ENCODE results near the gene GLDN.
"Not testable (repeated sequence)": the region's sequence is repeated elsewhere in the genome, so short reads cannot be mapped to it uniquely, and the experiment has no call there.

GLDN gene

GRCh38 chr15:51386960-51387698 is 45.7 kb downstream of the GLDN start:
- in situ Hi-C loops (cut with HindIII; ENCODE audit: low sequenced_read_pairs): no loop called here

- in situ Hi-C loops (cut with HindIII; ENCODE audit: low sequenced_read_pairs): no loop called here
Measured at GRCh38 chr15:51387699-51388041, 46.2 kb downstream of the GLDN start.

- in situ Hi-C loops (cut with HindIII; ENCODE audit: low sequenced_read_pairs): no loop called here
Measured at GRCh38 chr15:51388726-51389125, 47.3 kb downstream of the GLDN start.

- in situ Hi-C loops (cut with HindIII; ENCODE audit: low sequenced_read_pairs): no loop called here
Measured at GRCh38 chr15:51390241-51390965, 48.9 kb downstream of the GLDN start.

GRCh38 chr15:51390966-51391422 is 49.5 kb downstream of the GLDN start:
- in situ Hi-C loops (cut with HindIII; ENCODE audit: low sequenced_read_pairs): no loop called here

- in situ Hi-C loops (cut with HindIII; ENCODE audit: low sequenced_read_pairs): no loop called here
Measured at GRCh38 chr15:51396921-51397320, 55.5 kb downstream of the GLDN start.

- in situ Hi-C loops (cut with HindIII; ENCODE audit: low sequenced_read_pairs): no loop called here
Measured at GRCh38 chr15:51398626-51399025, 57.2 kb downstream of the GLDN start.

- in situ Hi-C loops (cut with HindIII; ENCODE audit: low sequenced_read_pairs): no loop called here
Measured at GRCh38 chr15:51401051-51401780, 59.8 kb downstream of the GLDN start.

- in situ Hi-C loops (cut with HindIII; ENCODE audit: low sequenced_read_pairs): no loop called here
Measured at GRCh38 chr15:51401872-51402517, 60.5 kb downstream of the GLDN start.

- in situ Hi-C loops (cut with HindIII; ENCODE audit: low sequenced_read_pairs): no loop called here
Measured at GRCh38 chr15:51403072-51403878, 61.8 kb downstream of the GLDN start.

GRCh38 chr15:51403946-51404695 is 62.7 kb downstream of the GLDN start:
- in situ Hi-C loops (cut with HindIII; ENCODE audit: low sequenced_read_pairs): no loop called here

- in situ Hi-C loops (cut with HindIII; ENCODE audit: low sequenced_read_pairs): no loop called here
Measured at GRCh38 chr15:51405693-51406523, 64.5 kb downstream of the GLDN start.

GRCh38 chr15:51414256-51414860 is 72.9 kb downstream of the GLDN start:
- in situ Hi-C loops (cut with HindIII; ENCODE audit: low sequenced_read_pairs): no loop called here

- in situ Hi-C loops (cut with HindIII; ENCODE audit: low sequenced_read_pairs): no loop called here
Measured at GRCh38 chr15:51416129-51416528, 74.7 kb downstream of the GLDN start.

GRCh38 chr15:51423040-51423439 is 81.6 kb downstream of the GLDN start:
- in situ Hi-C loops (cut with HindIII; ENCODE audit: low sequenced_read_pairs): not testable (repeated sequence)

GRCh38 chr15:51424780-51425179 is 83.3 kb downstream of the GLDN start:
- in situ Hi-C loops (cut with HindIII; ENCODE audit: low sequenced_read_pairs): no loop called here

GRCh38 chr15:51425517-51426040 is 84.1 kb downstream of the GLDN start:
- in situ Hi-C loops (cut with HindIII; ENCODE audit: low sequenced_read_pairs): no loop called here

GRCh38 chr15:51438526-51438925 is 97.1 kb downstream of the GLDN start:
- in situ Hi-C loops (cut with HindIII; ENCODE audit: low sequenced_read_pairs): no loop called here

All from DLD1 (cell line).